ENCODE results near the gene CLN5.

GRCh38 chr13:76973920-76974617 lies 17.8 kb upstream of the CLN5 start:
- TF ChIP-seq, protein P1, sequence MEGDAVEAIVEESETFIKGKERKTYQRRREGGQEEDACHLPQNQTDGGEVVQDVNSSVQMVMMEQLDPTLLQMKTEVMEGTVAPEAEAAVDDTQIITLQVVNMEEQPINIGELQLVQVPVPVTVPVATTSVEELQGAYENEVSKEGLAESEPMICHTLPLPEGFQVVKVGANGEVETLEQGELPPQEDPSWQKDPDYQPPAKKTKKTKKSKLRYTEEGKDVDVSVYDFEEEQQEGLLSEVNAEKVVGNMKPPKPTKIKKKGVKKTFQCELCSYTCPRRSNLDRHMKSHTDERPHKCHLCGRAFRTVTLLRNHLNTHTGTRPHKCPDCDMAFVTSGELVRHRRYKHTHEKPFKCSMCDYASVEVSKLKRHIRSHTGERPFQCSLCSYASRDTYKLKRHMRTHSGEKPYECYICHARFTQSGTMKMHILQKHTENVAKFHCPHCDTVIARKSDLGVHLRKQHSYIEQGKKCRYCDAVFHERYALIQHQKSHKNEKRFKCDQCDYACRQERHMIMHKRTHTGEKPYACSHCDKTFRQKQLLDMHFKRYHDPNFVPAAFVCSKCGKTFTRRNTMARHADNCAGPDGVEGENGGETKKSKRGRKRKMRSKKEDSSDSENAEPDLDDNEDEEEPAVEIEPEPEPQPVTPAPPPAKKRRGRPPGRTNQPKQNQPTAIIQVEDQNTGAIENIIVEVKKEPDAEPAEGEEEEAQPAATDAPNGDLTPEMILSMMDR (IDR thresholded peaks at IDR 0.05), result no peak
- TF ChIP-seq POLR2AphosphoS5 (IDR thresholded peaks at IDR 0.05; ENCODE audit: insufficient read depth in 1 of 2, low read depth in 1 of 2) (no peak), POLR2A (IDR thresholded peaks at IDR 0.05) (no peak)

All from vagina (tissue), 2 donors.